GM19239 (cell line): Measurements from ENCODE around the gene PIK3R5.
"Not testable (repeated sequence)": the region's sequence is repeated elsewhere in the genome, so short reads cannot be mapped to it uniquely, and the experiment has no call there.

ENCODE experiments used
- DNase-seq: peaks from one replicate; pipeline ENCODE4 v3.0.0; 2011; ENCODE audit warnings: low spot score; ENCODE audit not compliant: insufficient read length
- FAIRE-seq: peaks from 2 replicates; lab custom pipeline; 2011; peaks lifted over from hg19 to GRCh38; lab: Jason Lieb, UNC

The PIK3R5 gene

GRCh38 chr17:8868529-8868951 lies 97.0 kb downstream of the PIK3R5 start:
- DNase-seq (no peak), FAIRE-seq (no peak)

DNA sequence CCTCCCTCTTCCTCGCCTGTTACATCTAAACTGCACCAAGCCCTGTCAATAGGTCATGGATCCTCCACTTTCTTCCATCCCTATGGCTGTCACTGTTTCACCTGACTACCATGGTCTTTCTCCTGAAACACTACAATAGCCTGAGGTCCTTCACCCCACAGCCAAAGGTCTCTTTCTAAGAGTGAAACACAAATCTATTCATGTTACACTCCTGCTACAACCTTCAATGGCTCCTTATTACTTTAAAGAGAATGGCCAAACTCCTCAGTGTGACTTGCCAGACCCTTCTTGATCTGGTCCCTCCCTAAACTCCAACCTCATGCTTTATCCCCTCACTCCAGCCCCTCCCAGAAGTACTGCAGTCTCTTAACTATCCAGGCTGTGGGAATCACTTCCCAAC lies 97.4 kb downstream of the PIK3R5 start:
- DNase-seq (no peak), FAIRE-seq (no peak)

GRCh38 chr17:8867361-8867981 lies 98.0 kb downstream of the PIK3R5 start, which contains the start of gene PIK3R6:
Gene PIK3R6 (minus strand): TSS chr17:8867674. CDS start chr17:8849794, 17,880 bp downstream.
- DNase-seq (peak; percentile 42), FAIRE-seq (peak; percentile 98)

- FAIRE-seq = no peak
Observed at GRCh38 chr17:8865811-8866210, 99.7 kb downstream of the PIK3R5 start.

GRCh38 chr17:8865385-8865784 lies 100.1 kb downstream of the PIK3R5 start:
- FAIRE-seq (no peak), DNase-seq (no peak)

More at GRCh38 chr17:8865811-8866210, 99.7 kb downstream of the PIK3R5 start:
- DNase-seq = no peak

DNA sequence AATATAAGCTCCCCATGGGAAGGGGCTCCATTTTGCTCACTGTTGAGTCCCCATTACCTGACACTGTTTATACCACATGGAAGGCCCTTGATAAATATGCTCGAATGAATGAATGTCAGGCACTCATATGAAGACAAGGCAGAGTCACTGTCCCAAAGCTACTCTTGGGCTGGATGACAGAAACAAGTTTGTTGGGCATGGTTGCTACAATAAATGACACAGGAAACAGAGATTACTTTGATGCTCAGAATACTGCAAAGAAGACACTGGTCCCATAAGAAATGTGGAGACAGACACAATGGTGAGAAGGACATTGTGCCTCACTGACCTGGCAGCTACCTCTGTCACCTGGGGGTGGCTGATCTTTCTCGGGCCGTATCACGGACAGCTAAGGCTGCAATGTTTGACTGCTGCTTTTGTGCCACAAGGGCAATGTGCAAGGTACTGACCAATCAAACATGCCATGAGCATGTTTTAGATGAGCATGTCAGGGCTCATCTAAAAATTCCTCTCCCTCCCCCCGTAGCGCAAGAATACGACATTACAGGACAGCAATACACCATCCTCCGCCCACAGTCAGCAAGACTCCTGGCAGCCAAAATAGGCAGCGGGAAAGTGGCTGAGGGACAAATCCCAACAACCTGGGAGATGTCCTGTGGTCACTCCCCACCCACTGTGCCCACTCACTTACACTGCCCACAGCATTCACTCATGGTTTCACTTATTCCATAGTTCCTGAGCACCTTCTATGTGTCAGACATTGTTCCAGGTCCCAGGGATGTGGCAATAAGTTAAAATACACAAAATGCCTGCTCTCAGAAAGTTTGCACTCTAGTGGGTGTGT lies 103.1 kb downstream of the PIK3R5 start:
- FAIRE-seq (peak; percentile 81), DNase-seq (no peak)

DNA sequence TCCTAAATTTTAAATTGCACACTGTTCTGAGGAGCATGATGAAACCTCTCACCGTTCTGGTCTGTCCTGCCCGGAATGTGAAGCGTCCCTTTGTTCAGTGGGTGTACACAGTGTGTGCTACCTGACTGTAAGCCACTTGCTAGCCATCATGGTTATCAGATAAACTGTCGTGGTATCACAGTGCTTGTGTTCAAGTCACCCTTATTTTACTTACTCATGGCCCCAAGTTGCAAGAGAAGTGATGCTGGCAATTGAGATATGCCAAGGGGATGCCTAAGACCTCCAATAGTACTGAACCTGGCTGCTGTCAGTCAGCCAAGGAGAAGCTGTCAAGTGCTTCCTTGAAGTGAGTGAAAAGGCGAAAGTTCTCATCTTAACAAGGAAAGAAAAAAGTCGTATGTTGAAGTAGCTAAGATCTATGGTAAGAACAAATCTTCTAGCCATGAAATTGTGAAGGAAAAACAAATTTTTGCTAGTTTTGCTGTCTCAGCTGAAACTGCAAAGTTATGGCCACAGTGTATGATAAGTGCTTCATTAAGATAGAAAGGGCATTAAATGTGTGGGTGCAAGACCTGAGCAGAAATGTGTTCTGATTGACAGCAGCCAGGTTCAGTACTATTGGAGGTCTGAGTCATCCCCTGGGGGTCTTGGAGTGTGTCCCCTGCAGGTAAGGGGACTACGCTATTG lies 103.9 kb downstream of the PIK3R5 start:
- DNase-seq (no peak), FAIRE-seq (peak; percentile 90)

GRCh38 chr17:8859804-8860430 lies 105.6 kb downstream of the PIK3R5 start:
- no peak for FAIRE-seq
- no peak for DNase-seq

DNA sequence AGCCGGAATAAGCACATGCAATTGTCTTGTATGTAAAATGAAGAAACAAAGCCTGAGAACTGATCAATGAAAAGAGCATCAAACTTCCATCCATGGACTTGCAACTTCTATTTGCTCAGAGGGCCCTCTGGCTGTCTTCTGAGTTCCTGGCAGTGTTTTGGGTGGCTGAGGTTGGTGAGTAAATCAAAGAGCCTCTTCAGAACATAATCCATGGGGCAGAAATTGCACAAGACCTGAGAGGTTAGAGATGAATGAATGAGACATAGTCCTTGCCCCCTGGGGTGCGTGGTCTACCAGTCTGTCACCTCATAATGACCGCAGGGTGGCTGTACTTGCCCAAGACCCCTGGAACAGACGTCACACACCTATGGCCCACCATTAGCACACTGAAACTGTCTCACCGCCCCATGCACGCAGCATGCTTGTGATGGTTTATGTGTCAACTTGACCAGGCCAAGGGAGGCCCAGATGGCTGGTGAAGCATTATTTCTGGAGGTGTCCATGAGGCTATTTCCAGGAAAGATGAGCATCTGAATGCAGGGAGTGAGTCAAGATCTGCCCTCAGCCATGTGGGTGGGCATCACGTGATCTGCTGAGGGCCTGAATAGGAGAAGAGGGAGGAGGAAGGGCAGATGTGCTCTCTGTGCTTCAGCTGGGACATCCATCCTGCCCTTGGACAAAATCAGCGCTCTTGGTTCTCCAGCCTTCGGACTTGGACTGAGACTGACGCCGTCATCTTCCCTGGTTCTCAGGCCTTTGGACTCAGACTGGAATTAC lies 106.3 kb downstream of the PIK3R5 start:
- FAIRE-seq = peak; percentile 98

GRCh38 chr17:8857919-8858318 lies 107.6 kb downstream of the PIK3R5 start:
- peak; percentile 36 for DNase-seq
- FAIRE-seq = peak; percentile 98

More for the DNA sequence above, 106.3 kb downstream of the PIK3R5 start:
- DNase-seq = no peak

DNA sequence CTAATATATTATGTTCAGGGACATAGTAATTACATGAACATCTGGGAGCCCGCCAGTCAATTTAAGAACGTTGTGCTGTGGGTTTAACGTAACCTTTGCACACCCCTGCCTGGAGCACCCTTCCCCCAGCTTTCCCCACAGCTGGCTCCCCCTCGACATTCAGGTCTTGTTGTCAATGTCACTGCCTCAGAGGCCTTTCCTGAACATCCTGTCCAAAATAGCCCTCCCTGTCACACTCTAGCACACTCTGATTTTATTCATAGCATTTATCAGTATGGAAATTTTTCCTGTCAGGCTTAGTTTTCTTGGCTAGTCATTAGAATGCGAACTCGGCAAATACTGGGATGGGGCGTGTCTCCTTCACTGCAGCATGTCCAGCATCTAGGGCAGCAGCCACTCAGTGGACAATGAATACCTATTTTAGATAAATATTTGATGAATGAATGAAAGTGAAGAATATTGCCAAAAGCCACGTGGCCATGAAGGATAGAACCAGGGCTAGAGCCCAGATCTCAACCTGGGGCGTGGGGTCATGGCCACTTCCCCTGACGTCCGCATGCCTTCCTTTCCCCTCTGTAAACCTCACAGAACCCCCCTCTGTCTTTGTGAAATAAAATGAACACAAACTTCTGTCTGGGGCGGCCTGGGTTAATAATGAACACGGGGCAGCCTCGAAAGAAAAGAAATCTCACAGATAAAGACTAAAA lies 108.5 kb downstream of the PIK3R5 start:
- DNase-seq = no peak
- FAIRE-seq = no peak

DNA sequence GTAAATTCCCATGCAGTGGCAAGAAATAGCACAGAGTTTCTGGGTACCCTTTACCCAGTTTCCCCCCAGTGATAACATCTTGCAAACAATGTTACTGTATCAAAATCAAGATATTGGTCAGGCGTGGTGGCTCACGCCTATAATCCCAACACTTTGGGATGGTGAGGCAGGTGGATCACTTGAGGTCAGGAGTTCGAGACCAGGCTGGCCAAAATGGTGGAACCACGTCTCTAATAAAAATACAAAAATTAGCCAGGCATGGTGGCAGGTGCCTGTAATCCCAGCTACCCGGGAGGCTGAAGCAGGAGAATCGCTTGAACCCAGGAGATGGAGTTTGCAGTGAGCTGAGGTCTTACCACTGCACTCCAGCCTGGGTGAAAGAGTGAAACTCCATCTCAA lies 109.3 kb downstream of the PIK3R5 start:
- FAIRE-seq, DNase-seq: not testable (repeated sequence)

DNA sequence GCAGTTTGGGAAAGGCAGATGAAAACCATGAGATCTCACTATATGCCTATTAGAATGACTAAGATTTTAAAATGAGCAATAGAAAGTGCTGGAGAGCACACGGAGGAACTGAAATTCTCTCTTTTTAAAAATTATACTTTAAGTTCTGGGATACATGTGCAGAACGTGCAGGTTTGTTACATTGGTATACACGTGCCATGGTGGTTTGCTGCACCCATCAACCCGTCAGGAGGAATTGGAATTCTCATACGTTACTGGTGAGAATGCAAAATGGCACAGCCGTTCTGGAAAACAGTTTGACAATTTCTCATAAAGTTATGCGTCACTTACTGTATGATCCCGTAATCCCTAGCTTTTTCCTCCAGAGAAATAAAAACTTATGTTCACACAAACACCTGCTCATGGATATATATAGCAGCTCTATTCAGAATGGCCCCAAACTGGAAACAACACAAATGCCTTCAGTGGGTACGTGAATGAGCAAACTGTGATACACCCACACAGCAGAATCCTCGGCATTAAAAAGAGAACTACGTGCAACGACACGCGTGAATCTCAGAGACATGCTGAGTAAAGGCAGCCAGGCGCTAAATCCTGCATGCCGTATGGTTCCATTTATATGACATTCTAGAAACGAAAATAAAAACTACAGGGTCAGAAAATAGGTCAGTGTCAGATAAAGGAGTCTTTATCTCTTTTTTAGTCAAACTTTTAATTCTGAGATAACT lies 109.9 kb downstream of the PIK3R5 start:
- FAIRE-seq (peak; percentile 99), DNase-seq (no peak)

DNA sequence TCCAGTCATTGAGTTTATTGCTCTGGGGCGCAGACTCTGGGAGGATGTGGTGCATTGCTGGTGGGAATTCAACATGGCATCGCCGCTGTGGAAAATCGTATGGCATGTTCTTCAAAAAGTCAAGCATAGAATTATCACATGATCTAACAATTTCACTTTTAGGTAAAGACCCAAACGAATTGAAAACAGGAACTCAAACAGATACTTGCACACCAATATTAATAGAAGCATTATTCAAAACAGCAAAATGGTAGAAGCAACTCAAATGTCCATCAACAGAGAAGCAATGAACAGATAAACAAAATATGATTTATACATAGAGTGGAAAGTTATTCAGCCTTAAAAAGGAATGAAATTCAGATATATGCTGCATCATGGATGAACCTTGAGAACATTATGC lies 113.9 kb downstream of the PIK3R5 start:
- DNase-seq (no peak), FAIRE-seq (peak; percentile 91)

- FAIRE-seq (peak; percentile 82), DNase-seq (no peak)
Observed at GRCh38 chr17:8849311-8850041, 116.0 kb downstream of the PIK3R5 start.

DNA sequence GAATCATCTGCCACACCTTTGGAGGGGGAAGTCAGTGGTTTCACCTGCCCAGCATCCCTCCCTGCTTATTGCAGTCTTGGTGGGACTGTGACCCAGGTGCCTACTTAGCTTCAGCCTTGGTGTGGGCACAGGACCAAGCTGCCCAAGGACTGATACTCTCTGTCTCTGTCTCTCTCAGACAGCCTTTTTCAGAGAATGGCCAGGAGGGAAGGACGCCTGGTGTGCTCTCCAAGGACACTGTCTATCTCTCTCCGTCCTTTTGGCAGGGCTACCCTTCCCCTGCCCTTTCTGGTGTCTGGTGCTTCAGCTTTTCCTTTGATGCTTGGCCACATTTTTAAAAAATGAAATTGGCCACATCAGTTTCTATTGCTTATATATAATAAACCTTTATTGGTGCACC lies 117.6 kb downstream of the PIK3R5 start:
- no peak for DNase-seq
- FAIRE-seq = no peak

DNA sequence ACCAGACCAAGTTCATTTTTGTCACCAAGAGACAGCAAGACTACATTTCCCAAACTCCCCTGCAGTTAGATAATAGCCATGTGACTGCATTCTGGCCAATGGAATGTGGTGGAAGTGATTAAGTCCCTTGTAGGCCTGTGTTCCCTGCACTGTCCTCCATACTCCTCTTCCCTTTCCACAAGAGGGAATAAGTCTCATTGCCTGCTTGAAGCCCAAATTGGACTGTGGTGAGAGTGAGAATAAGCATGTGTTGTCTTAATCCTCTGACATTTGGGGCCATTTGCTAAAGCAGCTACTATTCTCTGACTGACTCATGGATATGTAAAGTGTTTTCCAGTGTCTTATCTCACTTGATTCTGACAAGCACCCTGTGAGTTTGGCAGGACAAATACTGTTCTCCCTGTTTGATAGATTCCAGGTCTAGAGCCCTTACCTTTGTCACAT lies 118.7 kb downstream of the PIK3R5 start:
- FAIRE-seq (peak; percentile 88), DNase-seq (no peak)
